ENCODE measurements around the gene PKP4. TPM values are rescaled to one million over a fixed set of nuclear protein-coding genes. Genes with fewer than 3 reads are reported as not detected.

The PKP4 gene
- total and polyA plus RNA-seq, 2 donors (not counting 1 experiment from before 2014, with no cell fraction given), result 44.5 to 56.3 TPM

GRCh38 chr2:158504088-158504487 is 47.3 kb downstream of the PKP4 start:
- Histone ChIP-seq H3K9ac (ENCODE audit: insufficient read depth, low read length) (no peak overlapping the region), H3K27ac (ENCODE audit: insufficient read depth, low read length) (no peak overlapping the region), H3K4me2 (ENCODE audit: extremely low read depth, insufficient read depth, low read length) (no peak overlapping the region), H3K9me3 (ENCODE audit: control insufficient read depth, insufficient read depth, low read depth, low read length) (no peaks in the 10 kb centered on the region), H3K79me2 (ENCODE audit: control insufficient read depth, insufficient read depth, low read length) (peaks cover 43% of the 10 kb centered on the region), H3K27me3 (ENCODE audit: control insufficient read depth, insufficient read depth, low read length) (no peaks in the 10 kb centered on the region), H3K4me1 (ENCODE audit: control insufficient read depth, extremely low read depth, insufficient read depth, low read length) (peaks cover 21% of the 10 kb centered on the region), H4K20me1 (ENCODE audit: control insufficient read depth, extremely low read depth, insufficient read depth, low read length) (no peaks in the 10 kb centered on the region), H2AFZ (ENCODE audit: low read length) (no peak overlapping the region), H3K4me3 (replicated peaks in 1 of 4; ENCODE audit: control extremely low read depth in 1 of 4, insufficient read depth in 1 of 4, low read depth in 3 of 4, low read length in 4 of 4) (no peak overlapping the region), H3K36me3 (ENCODE audit: control insufficient read depth, insufficient read depth, low read length) (no peaks in the 10 kb centered on the region)
- TF ChIP-seq CTCF (conservative IDR thresholded peaks at IDR 0.05 in 1 of 2, IDR thresholded peaks at IDR 0.05 in 1 of 2; ENCODE audit: low read depth in 1 of 2, low read length in 2 of 2) (no peak), EZH2 (IDR thresholded peaks at IDR 0.05; ENCODE audit: low read length, missing control alignments) (no peak)
- no peak for DNase-seq (ENCODE audit: low read depth in 2 of 2)

- Histone ChIP-seq H3K9ac (ENCODE audit: insufficient read depth, low read length) (no peak overlapping the region), H4K20me1 (ENCODE audit: control insufficient read depth, extremely low read depth, insufficient read depth, low read length) (no peaks in the 10 kb centered on the region), H3K4me1 (ENCODE audit: control insufficient read depth, extremely low read depth, insufficient read depth, low read length) (peaks cover 21% of the 10 kb centered on the region), H3K4me3 (replicated peaks in 1 of 4; ENCODE audit: control extremely low read depth in 1 of 4, insufficient read depth in 1 of 4, low read depth in 3 of 4, low read length in 4 of 4) (no peak overlapping the region), H3K27ac (ENCODE audit: insufficient read depth, low read length) (no peak overlapping the region), H2AFZ (ENCODE audit: low read length) (no peak overlapping the region), H3K9me3 (ENCODE audit: control insufficient read depth, insufficient read depth, low read depth, low read length) (no peaks in the 10 kb centered on the region), H3K27me3 (ENCODE audit: control insufficient read depth, insufficient read depth, low read length) (no peaks in the 10 kb centered on the region), H3K36me3 (ENCODE audit: control insufficient read depth, insufficient read depth, low read length) (no peaks in the 10 kb centered on the region), H3K4me2 (ENCODE audit: extremely low read depth, insufficient read depth, low read length) (no peak overlapping the region), H3K79me2 (ENCODE audit: control insufficient read depth, insufficient read depth, low read length) (peaks cover 38% of the 10 kb centered on the region)
- DNase-seq (ENCODE audit: low read depth in 2 of 2), result no peak
- TF ChIP-seq CTCF (conservative IDR thresholded peaks at IDR 0.05 in 1 of 2, IDR thresholded peaks at IDR 0.05 in 1 of 2; ENCODE audit: low read depth in 1 of 2, low read length in 2 of 2) (no peak), EZH2 (IDR thresholded peaks at IDR 0.05; ENCODE audit: low read length, missing control alignments) (no peak)
Measured at GRCh38 chr2:158505448-158505934, 48.7 kb downstream of the PKP4 start.

GRCh38 chr2:158507141-158507540 is 50.4 kb downstream of the PKP4 start:
- peak in 1 of 2 donors; percentile 38 for DNase-seq (ENCODE audit: low read depth in 2 of 2)
- Histone ChIP-seq H3K9me3 (ENCODE audit: control insufficient read depth, insufficient read depth, low read depth, low read length) (no peaks in the 10 kb centered on the region), H4K20me1 (ENCODE audit: control insufficient read depth, extremely low read depth, insufficient read depth, low read length) (peaks cover 2% of the 10 kb centered on the region), H3K79me2 (ENCODE audit: control insufficient read depth, insufficient read depth, low read length) (peaks cover 34% of the 10 kb centered on the region), H3K4me3 (replicated peaks in 1 of 4; ENCODE audit: control extremely low read depth in 1 of 4, insufficient read depth in 1 of 4, low read depth in 3 of 4, low read length in 4 of 4) (no peak overlapping the region), H3K4me2 (ENCODE audit: extremely low read depth, insufficient read depth, low read length) (no peak overlapping the region), H3K4me1 (ENCODE audit: control insufficient read depth, extremely low read depth, insufficient read depth, low read length) (peaks cover 14% of the 10 kb centered on the region), H3K27me3 (ENCODE audit: control insufficient read depth, insufficient read depth, low read length) (no peaks in the 10 kb centered on the region), H3K36me3 (ENCODE audit: control insufficient read depth, insufficient read depth, low read length) (no peaks in the 10 kb centered on the region), H3K9ac (ENCODE audit: insufficient read depth, low read length) (no peak overlapping the region), H2AFZ (ENCODE audit: low read length) (no peak overlapping the region), H3K27ac (ENCODE audit: insufficient read depth, low read length) (no peak overlapping the region)
- TF ChIP-seq CTCF (conservative IDR thresholded peaks at IDR 0.05 in 1 of 2, IDR thresholded peaks at IDR 0.05 in 1 of 2; ENCODE audit: low read depth in 1 of 2, low read length in 2 of 2), result no peak
- no peak for TF ChIP-seq EZH2 (IDR thresholded peaks at IDR 0.05; ENCODE audit: low read length, missing control alignments)
